ENCODE data around the gene SPATA31A1.
"Not testable (repeated sequence)": the region's sequence is repeated elsewhere in the genome, so short reads cannot be mapped to it uniquely, and the experiment has no call there.

Gene SPATA31A1

DNA sequence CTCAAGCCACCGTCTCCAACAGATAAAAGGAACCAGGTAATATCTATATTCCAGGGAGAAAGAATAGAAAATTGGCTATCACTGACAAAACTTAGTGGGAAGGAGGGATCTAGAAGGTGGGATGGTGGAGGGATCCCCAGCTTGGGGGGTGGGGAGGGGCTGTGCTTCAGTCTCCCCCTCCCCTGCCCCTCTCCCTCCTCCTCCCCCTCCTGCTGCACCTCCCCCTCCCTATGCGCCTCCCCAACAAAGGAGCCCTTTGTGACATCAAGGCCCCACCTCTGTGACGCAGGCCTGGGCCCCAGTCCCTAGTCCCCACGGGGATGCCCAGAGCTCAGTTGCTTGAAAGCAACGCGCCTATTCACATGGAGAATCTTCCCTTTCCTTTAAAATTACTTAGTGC lies at the start of gene SPATA31A1:
SPATA31A1 (plus strand) TSS at position 301 of the 400 bp plus-strand sequence; CDS start at position 363, 62 bp downstream.
- DNase-seq (ENCODE audit: low read depth): not testable (repeated sequence)

GRCh38 chr9:39407261-39408204 lies 52.1 kb downstream of the SPATA31A1 start:
- DNase-seq (ENCODE audit: low read depth): not testable (repeated sequence)

- DNase-seq (ENCODE audit: low read depth): not testable (repeated sequence)
Observed at GRCh38 chr9:39411254-39411940, 55.9 kb downstream of the SPATA31A1 start.
